HFFc6 (cell line): ENCODE data around the gene MPL. TPM values are rescaled to one million over a fixed set of nuclear protein-coding genes. Genes with fewer than 3 reads are reported as not detected.

Experiments used
- DNase-seq: peaks from one replicate; pipeline ENCODE4 v3.0.0-alpha.2; 2018
- H3K27ac Mint-ChIP-seq: 2 replicates; pipeline ENCODE4 v1.8.0; 2020; ENCODE audit warnings: mild to moderate bottlenecking, mixed read lengths
- H3K27me3 Mint-ChIP-seq: 2 replicates; pipeline ENCODE4 v1.8.0; 2021; ENCODE audit warnings: mild to moderate bottlenecking, moderate library complexity, mixed read lengths; ENCODE audit not compliant: insufficient read depth
- H3K36me3 Mint-ChIP-seq: 2 replicates; pipeline ENCODE4 v1.8.0; 2021; ENCODE audit warnings: low read depth, mixed read lengths
- H3K4me1 Mint-ChIP-seq: 2 replicates; pipeline ENCODE4 v1.8.0; 2020; ENCODE audit warnings: low read depth, mixed read lengths
- H3K4me3 Mint-ChIP-seq: 2 replicates; pipeline ENCODE4 v1.8.0; 2020; ENCODE audit warnings: mild to moderate bottlenecking, moderate library complexity, mixed read lengths
- H3K9me3 Mint-ChIP-seq: 2 replicates; pipeline ENCODE4 v1.8.0; 2020; ENCODE audit warnings: mild to moderate bottlenecking, mixed read lengths
- CTCF ChIP-seq: fragments of 200-600 bp; sonication (generic); IDR thresholded peaks from 2 replicates; pipeline ENCODE4 v1.5.0; 2021; ENCODE audit warnings: antibody characterized with exemption, mild to moderate bottlenecking
- total RNA-seq, 6 experiments: library from RNA; stranded (reverse); fragmentation: NEBNext Ultra II Directional; extraction: Animal tissue kit (Norgen Biotek cat#: 25700); gene quantifications; 2 replicates in 1 of 6; 3 replicates in 5 of 6; pipeline ENCODE4 v1.2.3, GENCODE V29; 2021

The MPL gene
- total RNA-seq, 6 experiments from 2014 or later = not detected

- H3K9me3 Mint-ChIP-seq = no peaks in the 10 kb centered on the region
- H3K27ac Mint-ChIP-seq = no peak overlapping the region
- H3K36me3 Mint-ChIP-seq = no peaks in the 10 kb centered on the region
- H3K4me1 Mint-ChIP-seq = peaks cover 25% of the 10 kb centered on the region
- H3K4me3 Mint-ChIP-seq = no peak overlapping the region
- no peak for DNase-seq
- peak; percentile 56 for TF ChIP-seq CTCF
- H3K27me3 Mint-ChIP-seq = peaks cover 5% of the 10 kb centered on the region
Observed at GRCh38 chr1:43316738-43317520, 20.7 kb upstream of the MPL start.

- H3K27ac Mint-ChIP-seq = no peak overlapping the region
- no peak overlapping the region for H3K4me3 Mint-ChIP-seq
- H3K9me3 Mint-ChIP-seq = no peaks in the 10 kb centered on the region
- no peak for DNase-seq
- peaks cover 25% of the 10 kb centered on the region for H3K4me1 Mint-ChIP-seq
- H3K27me3 Mint-ChIP-seq = peaks cover 3% of the 10 kb centered on the region
- TF ChIP-seq CTCF = no peak
- no peaks in the 10 kb centered on the region for H3K36me3 Mint-ChIP-seq
Observed at GRCh38 chr1:43317817-43318471, 19.7 kb upstream of the MPL start.

- no peaks in the 10 kb centered on the region for H3K36me3 Mint-ChIP-seq
- H3K27ac Mint-ChIP-seq = no peak overlapping the region
- no peak overlapping the region for H3K4me3 Mint-ChIP-seq
- H3K27me3 Mint-ChIP-seq = peaks cover 1% of the 10 kb centered on the region
- TF ChIP-seq CTCF = no peak
- H3K4me1 Mint-ChIP-seq = peaks cover 25% of the 10 kb centered on the region
- H3K9me3 Mint-ChIP-seq = no peaks in the 10 kb centered on the region
- no peak for DNase-seq
Observed at GRCh38 chr1:43318831-43319230, 18.8 kb upstream of the MPL start.

GRCh38 chr1:43319288-43319687 is 18.3 kb upstream of the MPL start:
- TF ChIP-seq CTCF = no peak
- Mint-ChIP-seq H3K27ac (no peak overlapping the region), H3K36me3 (no peaks in the 10 kb centered on the region), H3K27me3 (peaks cover 1% of the 10 kb centered on the region), H3K4me1 (peaks cover 28% of the 10 kb centered on the region), H3K4me3 (no peak overlapping the region), H3K9me3 (no peaks in the 10 kb centered on the region)
- no peak for DNase-seq

- no peak for TF ChIP-seq CTCF
- Mint-ChIP-seq H3K36me3 (peaks cover 3% of the 10 kb centered on the region; the same call in 1 of the 2 replicates), H3K4me1 (peaks cover 32% of the 10 kb centered on the region), H3K4me3 (no peak overlapping the region), H3K27me3 (peaks cover 1% of the 10 kb centered on the region), H3K9me3 (peaks cover 3% of the 10 kb centered on the region), H3K27ac (no peak overlapping the region)
- DNase-seq = no peak
Observed at GRCh38 chr1:43319766-43320165, 17.9 kb upstream of the MPL start.
